Neural progenitor cell (in vitro differentiated cells): Measurements from ENCODE around the gene TMEM82.

ENCODE experiments used
- EZH2 ChIP-seq: fragments of 200-600 bp; sonication (generic); IDR thresholded peaks from 2 replicates; pipeline ENCODE4 v1.6.1; 2017; ENCODE audit warnings: antibody characterized with exemption, mild to moderate bottlenecking, moderate library complexity
- EZH2phosphoT487 ChIP-seq: fragments of 200-600 bp; sonication (generic); IDR thresholded peaks from 2 replicates; pipeline ENCODE4 v1.6.1; 2017; ENCODE audit warnings: antibody characterized with exemption
- TF ChIP-seq, protein P1 (sequence below): fragments of 200-600 bp; sonication (generic); IDR thresholded peaks from 2 replicates; pipeline ENCODE4 v1.5.1; 2017; ENCODE audit warnings: antibody characterized with exemption, mild to moderate bottlenecking

DNA sequence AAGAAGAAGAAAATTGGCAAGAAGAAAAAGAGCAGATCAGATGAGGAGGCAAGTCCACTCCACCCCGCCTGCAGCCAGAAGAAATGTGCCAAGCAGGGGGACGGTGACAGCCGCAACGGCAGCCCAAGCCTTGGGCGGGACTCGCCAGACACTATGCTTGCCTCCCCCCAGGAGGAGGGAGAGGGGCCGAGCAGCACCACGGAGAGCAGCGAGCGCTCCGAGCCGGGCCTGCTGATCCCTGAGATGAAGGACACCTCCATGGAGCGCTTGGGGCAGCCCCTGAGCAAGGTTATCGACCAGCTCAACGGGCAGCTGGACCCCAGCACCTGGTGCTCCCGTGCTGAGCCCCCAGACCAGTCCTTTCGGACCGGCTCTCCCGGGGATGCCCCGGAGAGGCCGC, 15.3 kb upstream of the TMEM82 start:
- TF ChIP-seq EZH2 (no peak), EZH2phosphoT487 (no peak)
- TF ChIP-seq, protein P1, sequence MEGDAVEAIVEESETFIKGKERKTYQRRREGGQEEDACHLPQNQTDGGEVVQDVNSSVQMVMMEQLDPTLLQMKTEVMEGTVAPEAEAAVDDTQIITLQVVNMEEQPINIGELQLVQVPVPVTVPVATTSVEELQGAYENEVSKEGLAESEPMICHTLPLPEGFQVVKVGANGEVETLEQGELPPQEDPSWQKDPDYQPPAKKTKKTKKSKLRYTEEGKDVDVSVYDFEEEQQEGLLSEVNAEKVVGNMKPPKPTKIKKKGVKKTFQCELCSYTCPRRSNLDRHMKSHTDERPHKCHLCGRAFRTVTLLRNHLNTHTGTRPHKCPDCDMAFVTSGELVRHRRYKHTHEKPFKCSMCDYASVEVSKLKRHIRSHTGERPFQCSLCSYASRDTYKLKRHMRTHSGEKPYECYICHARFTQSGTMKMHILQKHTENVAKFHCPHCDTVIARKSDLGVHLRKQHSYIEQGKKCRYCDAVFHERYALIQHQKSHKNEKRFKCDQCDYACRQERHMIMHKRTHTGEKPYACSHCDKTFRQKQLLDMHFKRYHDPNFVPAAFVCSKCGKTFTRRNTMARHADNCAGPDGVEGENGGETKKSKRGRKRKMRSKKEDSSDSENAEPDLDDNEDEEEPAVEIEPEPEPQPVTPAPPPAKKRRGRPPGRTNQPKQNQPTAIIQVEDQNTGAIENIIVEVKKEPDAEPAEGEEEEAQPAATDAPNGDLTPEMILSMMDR, result no peak
